Epidermal melanocyte (primary cell): ENCODE data around the gene FBXO34.
"Not testable (repeated sequence)": the region's sequence is repeated elsewhere in the genome, so short reads cannot be mapped to it uniquely, and the experiment has no call there.

Source experiments
- DNase-seq: peaks from one replicate; pipeline ENCODE4 v3.0.0; 2011; ENCODE audit warnings: low spot score; ENCODE audit not compliant: insufficient read length

The FBXO34 gene

GRCh38 chr14:55306938-55307589 is 35.8 kb downstream of the FBXO34 start:
- DNase-seq: no peak

GRCh38 chr14:55309154-55309553 is 37.9 kb downstream of the FBXO34 start:
- DNase-seq: no peak

GRCh38 chr14:55309761-55310365 is 38.6 kb downstream of the FBXO34 start:
- DNase-seq: no peak

- not testable (repeated sequence) for DNase-seq
Observed at GRCh38 chr14:55312379-55313030, 41.3 kb downstream of the FBXO34 start.

GRCh38 chr14:55313480-55313879 is 42.3 kb downstream of the FBXO34 start:
- DNase-seq: no peak

GRCh38 chr14:55314449-55314848 is 43.2 kb downstream of the FBXO34 start:
- no peak for DNase-seq

- no peak for DNase-seq
Observed at GRCh38 chr14:55316564-55316963, 45.3 kb downstream of the FBXO34 start.

- no peak for DNase-seq
Observed at GRCh38 chr14:55317542-55318306, 46.5 kb downstream of the FBXO34 start.

GRCh38 chr14:55318694-55319093 is 47.5 kb downstream of the FBXO34 start:
- DNase-seq: no peak

GRCh38 chr14:55323910-55324309 is 52.7 kb downstream of the FBXO34 start:
- no peak for DNase-seq

- no peak for DNase-seq
Observed at GRCh38 chr14:55324812-55325211, 53.6 kb downstream of the FBXO34 start.

- DNase-seq: no peak
Observed at GRCh38 chr14:55327179-55327578, 56.0 kb downstream of the FBXO34 start.

GRCh38 chr14:55328317-55328716 is 57.1 kb downstream of the FBXO34 start:
- no peak for DNase-seq

- DNase-seq: no peak
Observed at GRCh38 chr14:55329999-55330710, 58.9 kb downstream of the FBXO34 start.

GRCh38 chr14:55332654-55333570 is 61.7 kb downstream of the FBXO34 start:
- DNase-seq: no peak

GRCh38 chr14:55333711-55334485 is 62.7 kb downstream of the FBXO34 start:
- DNase-seq: no peak

- DNase-seq: no peak
Observed at GRCh38 chr14:55336162-55336561, 64.9 kb downstream of the FBXO34 start.

GRCh38 chr14:55336691-55337090 is 65.5 kb downstream of the FBXO34 start:
- DNase-seq: no peak

- DNase-seq: no peak
Observed at GRCh38 chr14:55339770-55340169, 68.5 kb downstream of the FBXO34 start.

- no peak for DNase-seq
Observed at GRCh38 chr14:55340482-55340881, 69.3 kb downstream of the FBXO34 start.
